Measurements from ENCODE around the gene HERPUD1. TPM values are rescaled to one million over a fixed set of nuclear protein-coding genes. Genes with fewer than 3 reads are reported as not detected.

Gene HERPUD1
- total RNA-seq, 1 experiment from 2014 or later: 296 TPM

- Histone ChIP-seq H3K4me3 (ENCODE audit: low read depth, low read length) (no peak overlapping the region), H3K9me3 (no peaks in the 10 kb centered on the region), H3K4me1 (peaks cover 67% of the 10 kb centered on the region), H3K27me3 (replicated peaks; ENCODE audit: control insufficient read depth, insufficient read depth, low read length) (no peaks in the 10 kb centered on the region), H3K36me3 (ENCODE audit: control insufficient read depth, insufficient read depth, low read length) (no peaks in the 10 kb centered on the region)
- peak; percentile 81 to 86 for DNase-seq
- Mint-ChIP-seq H3K4me3 (ENCODE audit: unreplicated experiment) (peak overlapping the region; percentile 55), H3K27me3 (ENCODE audit: insufficient read depth, unreplicated experiment) (no peaks in the 10 kb centered on the region), H3K4me1 (ENCODE audit: low read depth, unreplicated experiment) (peaks cover 50% of the 10 kb centered on the region), H3K27ac (ENCODE audit: unreplicated experiment) (peak overlapping the region; percentile 74), H3K9me3 (ENCODE audit: unreplicated experiment) (no peaks in the 10 kb centered on the region), H3K36me3 (ENCODE audit: insufficient read depth, unreplicated experiment) (peaks cover 8% of the 10 kb centered on the region)
- ChIA-PET CTCF (interaction anchor here (1.0 to 1.2 kb wide), 2 partner anchors 9 kb away, joined by 6 read pairs; no protein-coding TSS in a partner anchor), POLR2A (interaction anchor here (1.6 kb wide), 1 partner anchor 10 kb away, joined by 8 read pairs; the partner anchor contains the start of gene HERPUD1)
- TF ChIP-seq CTCF (IDR thresholded peaks at IDR 0.05; ENCODE audit: insufficient read depth in 1 of 2, low read depth in 1 of 2, low read length in 1 of 2, severe bottlenecking in 1 of 2, unreplicated experiment in 1 of 2): no peak
- no TSS peak for BruUV-seq (replicated peaks)
- intact Hi-C loops (cut with micrococcal nuclease; ENCODE audit: unreplicated experiment): loop anchor here (1.0 kb wide), 1 partner anchor 60 kb away; no protein-coding TSS in a partner anchor
Observed at GRCh38 chr16:56921571-56921970, 10.4 kb upstream of the HERPUD1 start.

GRCh38 chr16:56923481-56924091, 8.4 kb upstream of the HERPUD1 start:
- Mint-ChIP-seq H3K9me3 (ENCODE audit: unreplicated experiment) (no peaks in the 10 kb centered on the region), H3K27me3 (ENCODE audit: insufficient read depth, unreplicated experiment) (no peaks in the 10 kb centered on the region), H3K36me3 (ENCODE audit: insufficient read depth, unreplicated experiment) (peaks cover 8% of the 10 kb centered on the region), H3K4me3 (ENCODE audit: unreplicated experiment) (peak overlapping the region; percentile 37), H3K4me1 (ENCODE audit: low read depth, unreplicated experiment) (peaks cover 32% of the 10 kb centered on the region), H3K27ac (ENCODE audit: unreplicated experiment) (peak overlapping the region; percentile 33)
- intact Hi-C loops (cut with micrococcal nuclease; ENCODE audit: unreplicated experiment): no loop called here
- no peak for TF ChIP-seq CTCF (IDR thresholded peaks at IDR 0.05; ENCODE audit: insufficient read depth in 1 of 2, low read depth in 1 of 2, low read length in 1 of 2, severe bottlenecking in 1 of 2, unreplicated experiment in 1 of 2)
- ChIA-PET CTCF (no interaction called here), POLR2A (no interaction called here)
- Histone ChIP-seq H3K9me3 (no peaks in the 10 kb centered on the region), H3K36me3 (ENCODE audit: control insufficient read depth, insufficient read depth, low read length) (no peaks in the 10 kb centered on the region), H3K27me3 (replicated peaks; ENCODE audit: control insufficient read depth, insufficient read depth, low read length) (no peaks in the 10 kb centered on the region), H3K4me3 (ENCODE audit: low read depth, low read length) (no peak overlapping the region), H3K4me1 (peaks cover 50% of the 10 kb centered on the region)
- BruUV-seq (replicated peaks): no TSS peak
- DNase-seq: no peak

GRCh38 chr16:56927471-56927870, 4.5 kb upstream of the HERPUD1 start:
- intact Hi-C loops (cut with micrococcal nuclease; ENCODE audit: unreplicated experiment): no loop called here
- Histone ChIP-seq H3K36me3 (ENCODE audit: control insufficient read depth, insufficient read depth, low read length) (no peaks in the 10 kb centered on the region), H3K9me3 (no peaks in the 10 kb centered on the region), H3K27me3 (replicated peaks; ENCODE audit: control insufficient read depth, insufficient read depth, low read length) (no peaks in the 10 kb centered on the region), H3K4me3 (ENCODE audit: low read depth, low read length) (no peak overlapping the region), H3K4me1 (peaks cover 25% of the 10 kb centered on the region)
- H3K27ac Mint-ChIP-seq (ENCODE audit: unreplicated experiment): no peak overlapping the region
- H3K36me3 Mint-ChIP-seq (ENCODE audit: insufficient read depth, unreplicated experiment): peaks cover 18% of the 10 kb centered on the region
- CTCF ChIA-PET: interaction anchor here (0.7 kb wide), 1 partner anchor 39 kb away, joined by 6 read pairs; no protein-coding TSS in a partner anchor
- BruUV-seq (replicated peaks): no TSS peak
- H3K27me3 Mint-ChIP-seq (ENCODE audit: insufficient read depth, unreplicated experiment): no peaks in the 10 kb centered on the region
- no peak for TF ChIP-seq CTCF (IDR thresholded peaks at IDR 0.05; ENCODE audit: insufficient read depth in 1 of 2, low read depth in 1 of 2, low read length in 1 of 2, severe bottlenecking in 1 of 2, unreplicated experiment in 1 of 2)
- no peaks in the 10 kb centered on the region for H3K4me1 Mint-ChIP-seq (ENCODE audit: low read depth, unreplicated experiment)
- no peak for DNase-seq
- H3K9me3 Mint-ChIP-seq (ENCODE audit: unreplicated experiment): no peaks in the 10 kb centered on the region
- no peak overlapping the region for H3K4me3 Mint-ChIP-seq (ENCODE audit: unreplicated experiment)
- POLR2A ChIA-PET: no interaction called here

Data from Caco-2 (cell line).